ENCODE data around the gene MAGI1. TPM values are rescaled to one million over a fixed set of nuclear protein-coding genes. Genes with fewer than 3 reads are reported as not detected.
A peak's percentile ranks its signal among the peaks of the same experiment; 100 is the strongest.

The MAGI1 gene
- total RNA-seq, 1 experiment from 2014 or later = 58.2 TPM

DNA sequence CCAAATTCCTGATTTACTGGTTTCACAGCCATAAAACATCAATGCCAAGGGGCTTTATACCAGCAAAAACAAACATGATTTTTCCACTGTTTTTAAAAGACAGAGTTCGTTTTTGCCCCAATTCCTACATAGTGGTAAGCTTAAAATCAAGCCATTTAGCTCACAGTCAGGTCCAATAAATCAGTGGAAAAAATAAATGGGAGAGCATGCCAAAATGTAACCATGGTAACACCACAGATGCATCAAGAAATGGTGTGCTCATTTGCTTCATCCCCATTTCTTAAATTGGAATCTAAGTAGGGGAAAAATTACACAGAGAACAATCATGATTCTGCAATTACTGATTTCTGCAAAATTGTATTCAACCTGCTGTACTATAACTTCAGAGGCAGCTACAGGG, 418.8 kb downstream of the MAGI1 start:
- H3K27ac Mint-ChIP-seq = peak overlapping the region; percentile 3; the same call in 1 of the 2 replicates
- H3K27me3 Mint-ChIP-seq (ENCODE audit: low read depth) = no peaks in the 10 kb centered on the region
- peaks cover 33% of the 10 kb centered on the region for H3K4me1 Mint-ChIP-seq
- no peak overlapping the region for H3K4me3 Mint-ChIP-seq
- H3K9me3 Mint-ChIP-seq = no peaks in the 10 kb centered on the region
- no peak for DNase-seq (ENCODE audit: low spot score)
- H3K36me3 Mint-ChIP-seq = no peaks in the 10 kb centered on the region
- TF ChIP-seq ZNF219 (CRISPR knock-in tag; IDR thresholded peaks at IDR 0.05; ENCODE audit: borderline replicate concordance) = no peak
- TF ChIP-seq, protein P1, sequence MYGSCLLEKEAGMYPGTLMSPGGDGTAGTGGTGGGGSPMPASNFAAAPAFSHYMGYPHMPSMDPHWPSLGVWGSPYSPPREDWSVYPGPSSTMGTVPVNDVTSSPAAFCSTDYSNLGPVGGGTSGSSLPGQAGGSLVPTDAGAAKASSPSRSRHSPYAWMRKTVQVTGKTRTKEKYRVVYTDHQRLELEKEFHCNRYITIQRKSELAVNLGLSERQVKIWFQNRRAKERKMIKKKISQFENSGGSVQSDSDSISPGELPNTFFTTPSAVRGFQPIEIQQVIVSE (CRISPR knock-in tag; IDR thresholded peaks at IDR 0.05; ENCODE audit: borderline replicate concordance) = no peak
- TF ChIP-seq, protein P2, sequence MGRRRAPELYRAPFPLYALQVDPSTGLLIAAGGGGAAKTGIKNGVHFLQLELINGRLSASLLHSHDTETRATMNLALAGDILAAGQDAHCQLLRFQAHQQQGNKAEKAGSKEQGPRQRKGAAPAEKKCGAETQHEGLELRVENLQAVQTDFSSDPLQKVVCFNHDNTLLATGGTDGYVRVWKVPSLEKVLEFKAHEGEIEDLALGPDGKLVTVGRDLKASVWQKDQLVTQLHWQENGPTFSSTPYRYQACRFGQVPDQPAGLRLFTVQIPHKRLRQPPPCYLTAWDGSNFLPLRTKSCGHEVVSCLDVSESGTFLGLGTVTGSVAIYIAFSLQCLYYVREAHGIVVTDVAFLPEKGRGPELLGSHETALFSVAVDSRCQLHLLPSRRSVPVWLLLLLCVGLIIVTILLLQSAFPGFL (CRISPR knock-in tag; IDR thresholded peaks at IDR 0.05; ENCODE audit: borderline replicate concordance) = no peak
- TF ChIP-seq TCF7 (CRISPR knock-in tag; IDR thresholded peaks at IDR 0.05; ENCODE audit: low read depth) = no peak
- TF ChIP-seq ATF1 (CRISPR knock-in tag; IDR thresholded peaks at IDR 0.05) = no peak
- TF ChIP-seq, protein P3, sequence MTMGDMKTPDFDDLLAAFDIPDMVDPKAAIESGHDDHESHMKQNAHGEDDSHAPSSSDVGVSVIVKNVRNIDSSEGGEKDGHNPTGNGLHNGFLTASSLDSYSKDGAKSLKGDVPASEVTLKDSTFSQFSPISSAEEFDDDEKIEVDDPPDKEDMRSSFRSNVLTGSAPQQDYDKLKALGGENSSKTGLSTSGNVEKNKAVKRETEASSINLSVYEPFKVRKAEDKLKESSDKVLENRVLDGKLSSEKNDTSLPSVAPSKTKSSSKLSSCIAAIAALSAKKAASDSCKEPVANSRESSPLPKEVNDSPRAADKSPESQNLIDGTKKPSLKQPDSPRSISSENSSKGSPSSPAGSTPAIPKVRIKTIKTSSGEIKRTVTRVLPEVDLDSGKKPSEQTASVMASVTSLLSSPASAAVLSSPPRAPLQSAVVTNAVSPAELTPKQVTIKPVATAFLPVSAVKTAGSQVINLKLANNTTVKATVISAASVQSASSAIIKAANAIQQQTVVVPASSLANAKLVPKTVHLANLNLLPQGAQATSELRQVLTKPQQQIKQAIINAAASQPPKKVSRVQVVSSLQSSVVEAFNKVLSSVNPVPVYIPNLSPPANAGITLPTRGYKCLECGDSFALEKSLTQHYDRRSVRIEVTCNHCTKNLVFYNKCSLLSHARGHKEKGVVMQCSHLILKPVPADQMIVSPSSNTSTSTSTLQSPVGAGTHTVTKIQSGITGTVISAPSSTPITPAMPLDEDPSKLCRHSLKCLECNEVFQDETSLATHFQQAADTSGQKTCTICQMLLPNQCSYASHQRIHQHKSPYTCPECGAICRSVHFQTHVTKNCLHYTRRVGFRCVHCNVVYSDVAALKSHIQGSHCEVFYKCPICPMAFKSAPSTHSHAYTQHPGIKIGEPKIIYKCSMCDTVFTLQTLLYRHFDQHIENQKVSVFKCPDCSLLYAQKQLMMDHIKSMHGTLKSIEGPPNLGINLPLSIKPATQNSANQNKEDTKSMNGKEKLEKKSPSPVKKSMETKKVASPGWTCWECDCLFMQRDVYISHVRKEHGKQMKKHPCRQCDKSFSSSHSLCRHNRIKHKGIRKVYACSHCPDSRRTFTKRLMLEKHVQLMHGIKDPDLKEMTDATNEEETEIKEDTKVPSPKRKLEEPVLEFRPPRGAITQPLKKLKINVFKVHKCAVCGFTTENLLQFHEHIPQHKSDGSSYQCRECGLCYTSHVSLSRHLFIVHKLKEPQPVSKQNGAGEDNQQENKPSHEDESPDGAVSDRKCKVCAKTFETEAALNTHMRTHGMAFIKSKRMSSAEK (CRISPR knock-in tag; IDR thresholded peaks at IDR 0.05; ENCODE audit: borderline replicate concordance) = no peak
- TF ChIP-seq, protein P4, sequence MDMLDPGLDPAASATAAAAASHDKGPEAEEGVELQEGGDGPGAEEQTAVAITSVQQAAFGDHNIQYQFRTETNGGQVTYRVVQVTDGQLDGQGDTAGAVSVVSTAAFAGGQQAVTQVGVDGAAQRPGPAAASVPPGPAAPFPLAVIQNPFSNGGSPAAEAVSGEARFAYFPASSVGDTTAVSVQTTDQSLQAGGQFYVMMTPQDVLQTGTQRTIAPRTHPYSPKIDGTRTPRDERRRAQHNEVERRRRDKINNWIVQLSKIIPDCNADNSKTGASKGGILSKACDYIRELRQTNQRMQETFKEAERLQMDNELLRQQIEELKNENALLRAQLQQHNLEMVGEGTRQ (CRISPR knock-in tag; IDR thresholded peaks at IDR 0.05) = no peak
- TF ChIP-seq NFATC4 (CRISPR knock-in tag; IDR thresholded peaks at IDR 0.05) = no peak
- ChIA-PET POLR2A (no interaction called here), CTCF (interaction anchor here (2.0 kb wide), 1 partner anchor 50 kb away, joined by 7 read pairs; no protein-coding TSS in a partner anchor)
- no peak for ATAC-seq

DNA sequence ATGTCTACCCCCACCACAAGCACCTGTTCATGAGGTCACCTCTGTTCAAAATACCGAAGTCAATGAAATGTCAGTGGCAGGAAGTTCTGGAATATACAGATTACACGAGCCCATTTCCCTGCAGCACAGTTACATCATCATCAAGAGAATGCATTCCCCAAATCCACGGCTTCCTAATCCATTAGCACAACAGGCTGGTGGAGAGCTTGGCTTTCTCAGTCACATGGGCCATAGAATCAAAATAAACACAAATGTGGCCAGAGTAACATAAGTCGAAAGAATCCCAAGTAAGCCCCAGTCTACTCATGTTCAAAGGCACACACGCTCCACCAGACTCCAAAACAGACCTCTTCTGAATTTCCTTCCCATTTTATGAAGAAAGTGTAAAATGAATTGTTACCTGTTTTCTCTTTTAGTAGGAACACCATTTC, 419.3 kb downstream of the MAGI1 start:
- Mint-ChIP-seq H3K27me3 (ENCODE audit: low read depth) (no peaks in the 10 kb centered on the region), H3K4me3 (no peak overlapping the region), H3K36me3 (no peaks in the 10 kb centered on the region), H3K9me3 (no peaks in the 10 kb centered on the region), H3K27ac (peak overlapping the region; percentile 3), H3K4me1 (peaks cover 36% of the 10 kb centered on the region)
- DNase-seq (ENCODE audit: low spot score) (no peak), ATAC-seq (no peak; the same call in none of the 2 replicates)
- POLR2A ChIA-PET = no interaction called here
- TF ChIP-seq RORB (CRISPR knock-in tag; IDR thresholded peaks at IDR 0.05) (no peak), GABPB1 (CRISPR knock-in tag; IDR thresholded peaks at IDR 0.05) (no peak), ZNF138 (CRISPR knock-in tag; conservative IDR thresholded peaks at IDR 0.05) (no peak), GRHL2 (CRISPR knock-in tag; IDR thresholded peaks at IDR 0.05; ENCODE audit: insufficient replicate concordance, severe bottlenecking) (no peak)
- TF ChIP-seq, protein P5, sequence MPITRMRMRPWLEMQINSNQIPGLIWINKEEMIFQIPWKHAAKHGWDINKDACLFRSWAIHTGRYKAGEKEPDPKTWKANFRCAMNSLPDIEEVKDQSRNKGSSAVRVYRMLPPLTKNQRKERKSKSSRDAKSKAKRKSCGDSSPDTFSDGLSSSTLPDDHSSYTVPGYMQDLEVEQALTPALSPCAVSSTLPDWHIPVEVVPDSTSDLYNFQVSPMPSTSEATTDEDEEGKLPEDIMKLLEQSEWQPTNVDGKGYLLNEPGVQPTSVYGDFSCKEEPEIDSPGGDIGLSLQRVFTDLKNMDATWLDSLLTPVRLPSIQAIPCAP (CRISPR knock-in tag; IDR thresholded peaks at IDR 0.05) = no peak
- TF ChIP-seq, protein P6, sequence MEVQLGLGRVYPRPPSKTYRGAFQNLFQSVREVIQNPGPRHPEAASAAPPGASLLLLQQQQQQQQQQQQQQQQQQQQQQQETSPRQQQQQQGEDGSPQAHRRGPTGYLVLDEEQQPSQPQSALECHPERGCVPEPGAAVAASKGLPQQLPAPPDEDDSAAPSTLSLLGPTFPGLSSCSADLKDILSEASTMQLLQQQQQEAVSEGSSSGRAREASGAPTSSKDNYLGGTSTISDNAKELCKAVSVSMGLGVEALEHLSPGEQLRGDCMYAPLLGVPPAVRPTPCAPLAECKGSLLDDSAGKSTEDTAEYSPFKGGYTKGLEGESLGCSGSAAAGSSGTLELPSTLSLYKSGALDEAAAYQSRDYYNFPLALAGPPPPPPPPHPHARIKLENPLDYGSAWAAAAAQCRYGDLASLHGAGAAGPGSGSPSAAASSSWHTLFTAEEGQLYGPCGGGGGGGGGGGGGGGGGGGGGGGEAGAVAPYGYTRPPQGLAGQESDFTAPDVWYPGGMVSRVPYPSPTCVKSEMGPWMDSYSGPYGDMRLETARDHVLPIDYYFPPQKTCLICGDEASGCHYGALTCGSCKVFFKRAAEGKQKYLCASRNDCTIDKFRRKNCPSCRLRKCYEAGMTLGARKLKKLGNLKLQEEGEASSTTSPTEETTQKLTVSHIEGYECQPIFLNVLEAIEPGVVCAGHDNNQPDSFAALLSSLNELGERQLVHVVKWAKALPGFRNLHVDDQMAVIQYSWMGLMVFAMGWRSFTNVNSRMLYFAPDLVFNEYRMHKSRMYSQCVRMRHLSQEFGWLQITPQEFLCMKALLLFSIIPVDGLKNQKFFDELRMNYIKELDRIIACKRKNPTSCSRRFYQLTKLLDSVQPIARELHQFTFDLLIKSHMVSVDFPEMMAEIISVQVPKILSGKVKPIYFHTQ (CRISPR knock-in tag; IDR thresholded peaks at IDR 0.05) = no peak
- CTCF ChIA-PET = interaction anchor here (0.6 to 2.0 kb wide), 2 partner anchors 22 to 50 kb away, joined by 3 to 7 read pairs; no protein-coding TSS in a partner anchor

All from WTC11 (cell line).